Ishikawa (cell line): ENCODE measurements around the gene TMEM114.

Source experiments
- CEBPB ChIP-seq: IDR thresholded peaks from 2 replicates; pipeline ENCODE4 v1.6.1; 2012
- CREB1 ChIP-seq: IDR thresholded peaks from 2 replicates; pipeline ENCODE4 v1.6.1; 2012; ENCODE audit warnings: low read depth
- EGR1 ChIP-seq: IDR thresholded peaks from 2 replicates; pipeline ENCODE4 v1.6.1; 2012
- EP300 ChIP-seq: IDR thresholded peaks from 2 replicates; pipeline ENCODE4 v1.6.1; 2012; ENCODE audit warnings: borderline replicate concordance
- FOXM1 ChIP-seq: IDR thresholded peaks from 2 replicates; pipeline ENCODE4 v1.6.1; 2012; ENCODE audit warnings: low read depth, borderline replicate concordance
- NFIC ChIP-seq: IDR thresholded peaks from 2 replicates; pipeline ENCODE4 v1.6.1; 2012
- RAD21 ChIP-seq: IDR thresholded peaks from 2 replicates; pipeline ENCODE4 v1.6.1; 2012; ENCODE audit warnings: low read depth
- TAF1 ChIP-seq: IDR thresholded peaks from 2 replicates; pipeline ENCODE4 v1.6.1; 2012; ENCODE audit warnings: low read depth, mild to moderate bottlenecking
- TCF12 ChIP-seq: IDR thresholded peaks from 2 replicates; pipeline ENCODE4 v1.6.1; 2012; ENCODE audit warnings: low read depth
- TEAD4 ChIP-seq: IDR thresholded peaks from 2 replicates; pipeline ENCODE4 v1.6.1; 2012
- YY1 ChIP-seq: IDR thresholded peaks from 2 replicates; pipeline ENCODE4 v1.6.1; 2012; ENCODE audit warnings: low read depth
- ZBTB7A ChIP-seq: IDR thresholded peaks from 2 replicates; pipeline ENCODE4 v1.6.1; 2012; ENCODE audit warnings: low read depth
- TF ChIP-seq, protein P1 (sequence below): IDR thresholded peaks from 2 replicates; pipeline ENCODE4 v1.6.1; 2012; ENCODE audit warnings: low read depth, mild to moderate bottlenecking
- TF ChIP-seq, protein P2 (sequence below): IDR thresholded peaks from 2 replicates; pipeline ENCODE4 v1.6.1; 2012
- TF ChIP-seq, protein P3 (sequence below): IDR thresholded peaks from 2 replicates; pipeline ENCODE4 v1.6.1; 2012

The TMEM114 gene

DNA sequence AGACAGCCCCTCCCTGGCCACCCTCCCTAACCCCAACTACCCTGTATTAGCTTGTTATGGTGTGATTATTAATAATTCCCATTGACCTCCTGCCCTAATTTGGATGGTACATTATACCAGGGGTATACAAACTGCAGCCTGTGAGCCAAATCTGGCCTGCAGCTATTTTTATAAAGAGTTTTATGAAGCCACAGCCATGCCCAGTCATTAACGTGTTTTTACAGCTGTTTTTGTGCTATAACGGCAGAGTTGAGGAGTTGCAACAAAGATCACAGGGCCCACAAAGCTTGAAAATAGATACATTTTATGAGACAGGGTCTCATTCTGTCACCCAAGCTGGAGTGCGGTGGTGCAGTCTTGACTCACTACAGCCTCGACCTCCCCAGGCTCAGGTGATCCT lies 37.1 kb upstream of the TMEM114 start:
- TF ChIP-seq EGR1 (no peak), RAD21 (no peak)

DNA sequence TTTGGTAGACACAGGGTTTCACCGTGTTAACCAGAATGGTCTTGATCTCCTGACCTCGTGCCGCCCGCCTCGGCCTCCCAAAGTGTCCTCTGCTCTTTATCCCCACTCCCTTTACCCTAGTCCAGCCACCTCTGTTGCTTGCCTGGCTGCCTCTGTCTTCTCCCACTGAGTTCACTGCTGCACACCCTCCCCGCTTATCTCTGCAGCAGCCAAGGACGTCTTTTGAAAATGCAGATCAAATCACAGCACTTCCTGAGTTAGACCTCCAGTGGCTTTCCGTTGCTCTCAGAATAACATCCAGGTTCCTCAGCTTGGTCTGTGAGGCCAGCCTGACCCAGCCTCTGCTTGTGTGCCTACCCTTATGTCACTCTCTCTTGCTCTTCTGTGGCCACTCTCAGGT lies 36.6 kb upstream of the TMEM114 start:
- TF ChIP-seq, protein P1, sequence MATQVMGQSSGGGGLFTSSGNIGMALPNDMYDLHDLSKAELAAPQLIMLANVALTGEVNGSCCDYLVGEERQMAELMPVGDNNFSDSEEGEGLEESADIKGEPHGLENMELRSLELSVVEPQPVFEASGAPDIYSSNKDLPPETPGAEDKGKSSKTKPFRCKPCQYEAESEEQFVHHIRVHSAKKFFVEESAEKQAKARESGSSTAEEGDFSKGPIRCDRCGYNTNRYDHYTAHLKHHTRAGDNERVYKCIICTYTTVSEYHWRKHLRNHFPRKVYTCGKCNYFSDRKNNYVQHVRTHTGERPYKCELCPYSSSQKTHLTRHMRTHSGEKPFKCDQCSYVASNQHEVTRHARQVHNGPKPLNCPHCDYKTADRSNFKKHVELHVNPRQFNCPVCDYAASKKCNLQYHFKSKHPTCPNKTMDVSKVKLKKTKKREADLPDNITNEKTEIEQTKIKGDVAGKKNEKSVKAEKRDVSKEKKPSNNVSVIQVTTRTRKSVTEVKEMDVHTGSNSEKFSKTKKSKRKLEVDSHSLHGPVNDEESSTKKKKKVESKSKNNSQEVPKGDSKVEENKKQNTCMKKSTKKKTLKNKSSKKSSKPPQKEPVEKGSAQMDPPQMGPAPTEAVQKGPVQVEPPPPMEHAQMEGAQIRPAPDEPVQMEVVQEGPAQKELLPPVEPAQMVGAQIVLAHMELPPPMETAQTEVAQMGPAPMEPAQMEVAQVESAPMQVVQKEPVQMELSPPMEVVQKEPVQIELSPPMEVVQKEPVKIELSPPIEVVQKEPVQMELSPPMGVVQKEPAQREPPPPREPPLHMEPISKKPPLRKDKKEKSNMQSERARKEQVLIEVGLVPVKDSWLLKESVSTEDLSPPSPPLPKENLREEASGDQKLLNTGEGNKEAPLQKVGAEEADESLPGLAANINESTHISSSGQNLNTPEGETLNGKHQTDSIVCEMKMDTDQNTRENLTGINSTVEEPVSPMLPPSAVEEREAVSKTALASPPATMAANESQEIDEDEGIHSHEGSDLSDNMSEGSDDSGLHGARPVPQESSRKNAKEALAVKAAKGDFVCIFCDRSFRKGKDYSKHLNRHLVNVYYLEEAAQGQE = no peak
- TF ChIP-seq TAF1 = no peak
- TF ChIP-seq YY1 = no peak
- TF ChIP-seq ZBTB7A = no peak
- TF ChIP-seq EGR1 = no peak
- TF ChIP-seq NFIC = no peak
- no peak for TF ChIP-seq CEBPB
- TF ChIP-seq TCF12 = no peak
- TF ChIP-seq RAD21 = no peak
- TF ChIP-seq FOXM1 = no peak
- TF ChIP-seq CREB1 = no peak
- no peak for TF ChIP-seq EP300
- TF ChIP-seq, protein P2, sequence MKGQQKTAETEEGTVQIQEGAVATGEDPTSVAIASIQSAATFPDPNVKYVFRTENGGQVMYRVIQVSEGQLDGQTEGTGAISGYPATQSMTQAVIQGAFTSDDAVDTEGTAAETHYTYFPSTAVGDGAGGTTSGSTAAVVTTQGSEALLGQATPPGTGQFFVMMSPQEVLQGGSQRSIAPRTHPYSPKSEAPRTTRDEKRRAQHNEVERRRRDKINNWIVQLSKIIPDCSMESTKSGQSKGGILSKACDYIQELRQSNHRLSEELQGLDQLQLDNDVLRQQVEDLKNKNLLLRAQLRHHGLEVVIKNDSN = no peak
- TF ChIP-seq, protein P3, sequence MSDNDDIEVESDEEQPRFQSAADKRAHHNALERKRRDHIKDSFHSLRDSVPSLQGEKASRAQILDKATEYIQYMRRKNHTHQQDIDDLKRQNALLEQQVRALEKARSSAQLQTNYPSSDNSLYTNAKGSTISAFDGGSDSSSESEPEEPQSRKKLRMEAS = no peak
- TF ChIP-seq TEAD4 = no peak

DNA sequence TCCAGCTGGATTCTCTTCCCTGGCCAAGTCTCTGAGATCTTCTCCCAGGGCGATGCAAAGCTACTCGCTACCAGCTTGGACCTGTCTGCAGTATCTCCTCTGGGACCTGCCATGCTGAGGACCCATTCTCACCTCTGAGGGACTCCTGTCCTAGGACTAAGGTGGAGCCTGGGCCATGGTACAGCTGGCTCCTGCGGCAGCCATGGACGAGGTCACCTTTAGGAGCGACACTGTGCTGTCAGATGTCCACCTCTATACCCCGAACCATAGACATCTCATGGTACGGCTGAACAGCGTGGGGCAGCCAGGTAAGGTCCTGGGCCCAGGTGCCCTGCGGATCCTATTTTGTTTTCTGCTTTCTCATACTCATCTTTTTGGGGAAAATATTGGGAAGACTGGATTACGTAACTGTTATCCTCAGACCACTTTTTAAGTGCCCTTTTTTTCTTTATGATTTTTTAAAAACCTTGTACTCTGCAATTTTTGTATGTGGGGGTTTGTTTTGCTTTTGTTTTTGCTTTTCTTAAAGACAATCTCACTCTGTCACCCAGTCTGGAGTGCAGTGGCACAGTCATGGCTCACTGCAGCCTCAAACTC lies 35.3 kb upstream of the TMEM114 start:
- TF ChIP-seq, protein P3 = no peak
- TF ChIP-seq FOXM1 (no peak), CREB1 (no peak), TEAD4 (no peak), TCF12 (no peak), ZBTB7A (no peak), RAD21 (no peak), NFIC (no peak), YY1 (no peak), EGR1 (no peak), CEBPB (no peak), EP300 (no peak), TAF1 (no peak)
- TF ChIP-seq, protein P2 = no peak
- TF ChIP-seq, protein P1 = no peak

DNA sequence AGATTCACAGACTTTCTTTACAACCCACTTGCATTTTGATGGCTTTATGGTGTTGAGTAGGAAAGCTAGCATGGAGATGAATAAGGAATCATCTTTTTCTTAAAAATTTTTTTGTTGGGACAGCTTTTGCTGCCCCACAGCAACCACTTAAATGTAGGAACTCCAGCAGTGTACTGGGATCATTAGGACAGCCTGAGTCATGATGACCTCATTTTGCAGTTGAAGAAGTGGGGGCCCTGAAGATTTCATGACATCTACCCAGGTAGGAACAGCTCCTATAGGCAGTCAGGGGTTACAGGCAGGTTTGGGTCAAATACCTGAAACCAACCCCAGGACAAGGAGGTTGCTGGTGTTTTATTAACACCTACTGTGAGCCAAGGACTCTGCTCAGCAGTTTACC lies 33.3 kb upstream of the TMEM114 start:
- TF ChIP-seq CREB1 = no peak
- TF ChIP-seq EGR1 = no peak
- TF ChIP-seq TCF12 = no peak
- TF ChIP-seq CEBPB = no peak
- TF ChIP-seq TEAD4 = no peak
- TF ChIP-seq NFIC = no peak
- no peak for TF ChIP-seq TAF1
- no peak for TF ChIP-seq FOXM1
- TF ChIP-seq, protein P3 = no peak
- no peak for TF ChIP-seq YY1
- no peak for TF ChIP-seq EP300
- TF ChIP-seq, protein P1 = no peak
- TF ChIP-seq, protein P2 = no peak
- TF ChIP-seq ZBTB7A = no peak
